ENCODE measurements around the gene CFAP69.
"Not testable (repeated sequence)": the region's sequence is repeated elsewhere in the genome, so short reads cannot be mapped to it uniquely, and the experiment has no call there.

The CFAP69 gene

GRCh38 chr7:90345595-90346335 lies 100.8 kb downstream of the CFAP69 start:
- no peak for DNase-seq (ENCODE audit: low read depth in 2 of 2)

- peak; percentile 87 to 93 for DNase-seq (ENCODE audit: low read depth in 2 of 2)
These were observed 101.6 kb downstream of the CFAP69 start, which contains the start of gene GTPBP10 for GRCh38 chr7:90346336-90347125. GTPBP10 (plus strand) TSS chr7:90346716; CDS start chr7:90346742, 26 bp downstream.

- DNase-seq (ENCODE audit: low read depth in 2 of 2): no peak
These were observed 102.8 kb downstream of the CFAP69 start for GRCh38 chr7:90347759-90348158.

- DNase-seq (ENCODE audit: low read depth in 2 of 2): no peak
These were observed 104.3 kb downstream of the CFAP69 start for GRCh38 chr7:90349305-90349704.

DNA sequence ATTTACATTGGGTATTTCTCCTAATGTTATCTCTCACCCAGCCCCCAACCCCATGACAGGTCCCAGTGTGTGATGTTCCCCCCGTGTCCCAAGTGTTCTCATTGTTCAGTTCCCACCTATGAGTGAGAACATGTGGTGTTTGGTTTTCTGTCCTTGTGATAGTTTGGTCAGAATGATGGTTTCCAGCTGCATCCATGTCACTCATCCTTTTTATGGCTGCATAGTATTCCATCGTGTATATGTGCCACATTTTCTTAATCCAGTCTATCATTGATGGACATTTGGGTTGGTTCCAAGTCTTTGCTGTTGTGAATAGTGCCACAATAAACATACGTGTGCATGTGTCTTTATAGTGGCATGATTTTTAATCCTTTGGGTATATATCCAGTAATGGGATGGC lies 105.1 kb downstream of the CFAP69 start:
- DNase-seq (ENCODE audit: low read depth in 2 of 2): not testable (repeated sequence)

GRCh38 chr7:90351987-90352386 lies 107.0 kb downstream of the CFAP69 start:
- DNase-seq (ENCODE audit: low read depth in 2 of 2): no peak
